Mesenchymal stem cell (in vitro differentiated cells and primary cell): Measurements from ENCODE around the gene LARGE1.

Experiments
- DNase-seq: peaks from one replicate; pipeline ENCODE4 v3.0.0-alpha.2; 2013
- H2AFZ ChIP-seq: one replicate; pipeline ENCODE4 v1.6.1; 2013; ENCODE audit warnings: low read depth, mild to moderate bottlenecking, control low read depth, inconsistent platforms, low read length, moderate library complexity
- H2AK5ac ChIP-seq: 2 replicates; pipeline ENCODE4 v1.6.1; 2013; ENCODE audit warnings: low read length, moderate library complexity, mild to moderate bottlenecking, inconsistent platforms; ENCODE audit not compliant: severe bottlenecking
- H2BK120ac ChIP-seq: one replicate; pipeline ENCODE4 v1.6.1; 2013; ENCODE audit warnings: low read depth, mild to moderate bottlenecking, inconsistent platforms, low read length, moderate library complexity
- H2BK12ac ChIP-seq, 2 experiments: one replicate each; pipeline ENCODE4 v1.6.1; 2013; ENCODE audit warnings: inconsistent platforms in 2 of 2, low read length in 2 of 2, mild to moderate bottlenecking in 2 of 2, moderate library complexity in 2 of 2, control low read depth in 1 of 2
- H2BK15ac ChIP-seq: one replicate; pipeline ENCODE4 v1.6.1; 2013; ENCODE audit warnings: mild to moderate bottlenecking, low read depth, inconsistent platforms; ENCODE audit not compliant: poor library complexity, severe bottlenecking
- H2BK5ac ChIP-seq: 2 replicates; pipeline ENCODE4 v1.6.1; 2013; ENCODE audit warnings: low read depth, mild to moderate bottlenecking, low read length, control low read depth, inconsistent platforms; ENCODE audit not compliant: poor library complexity, severe bottlenecking
- H3K14ac ChIP-seq, 2 experiments: one replicate each; pipeline ENCODE4 v1.6.1; 2013; ENCODE audit warnings: inconsistent platforms in 2 of 2, low read length in 2 of 2, control low read depth in 1 of 2, mild to moderate bottlenecking in 1 of 2, moderate library complexity in 1 of 2
- H3K18ac ChIP-seq, 2 experiments: one replicate each; pipeline ENCODE4 v1.6.1; 2013; ENCODE audit warnings: inconsistent platforms in 2 of 2, low read length in 2 of 2, control low read depth in 1 of 2, low read depth in 1 of 2, mild to moderate bottlenecking in 1 of 2
- H3K23ac ChIP-seq, 2 experiments: one replicate each; pipeline ENCODE4 v1.6.1; 2013; ENCODE audit warnings: inconsistent platforms in 2 of 2, low read length in 2 of 2, mild to moderate bottlenecking in 2 of 2, moderate library complexity in 2 of 2, control low read depth in 1 of 2
- H3K27ac ChIP-seq: 2 replicates; pipeline ENCODE4 v1.5.1; 2013; ENCODE audit warnings: mild to moderate bottlenecking, moderate library complexity, low read length, control low read depth, inconsistent platforms; ENCODE audit not compliant: poor library complexity, severe bottlenecking
- H3K27me3 ChIP-seq, 2 experiments: 2 replicates each; pipeline versions ENCODE4 v1.6.1 to v1.7.0; 2013; ENCODE audit warnings: low read length in 2 of 2, mild to moderate bottlenecking in 2 of 2, moderate library complexity in 2 of 2, control low read depth in 1 of 2, inconsistent platforms in 1 of 2; ENCODE audit not compliant: control insufficient read depth in 1 of 2, insufficient read depth in 1 of 2
- H3K36me3 ChIP-seq, 2 experiments: 2 replicates each; pipeline versions ENCODE4 v1.6.1 to v1.7.0; 2013; ENCODE audit warnings: low read length in 2 of 2, control low read depth in 1 of 2, inconsistent platforms in 1 of 2, low read depth in 1 of 2, mild to moderate bottlenecking in 1 of 2; ENCODE audit not compliant: insufficient read depth in 2 of 2, control insufficient read depth in 1 of 2
- H3K4ac ChIP-seq, 2 experiments: one replicate each; pipeline ENCODE4 v1.6.1; 2013; ENCODE audit warnings: inconsistent platforms in 2 of 2, low read length in 2 of 2, mild to moderate bottlenecking in 2 of 2, moderate library complexity in 2 of 2, control low read depth in 1 of 2, low read depth in 1 of 2
- H3K4me1 ChIP-seq: 2 replicates; pipeline ENCODE4 v1.6.1; 2013; ENCODE audit warnings: low read depth, low read length, control low read depth; ENCODE audit not compliant: control insufficient read depth, insufficient read depth
- H3K4me2 ChIP-seq: 2 replicates; pipeline ENCODE4 v1.6.1; 2013; ENCODE audit warnings: low read length, mild to moderate bottlenecking, inconsistent platforms; ENCODE audit not compliant: poor library complexity, severe bottlenecking
- H3K4me3 ChIP-seq, 2 experiments: 2 replicates each; pipeline versions ENCODE4 v1.5.1 to v1.7.0; 2013; ENCODE audit warnings: low read length in 2 of 2, mild to moderate bottlenecking in 2 of 2, control low read depth in 1 of 2, low read depth in 1 of 2; ENCODE audit not compliant: insufficient read depth in 1 of 2
- H3K79me1 ChIP-seq: replicated peaks from 2 replicates; pipeline ENCODE4 v1.6.1; 2013; ENCODE audit warnings: mild to moderate bottlenecking, control low read depth, low read length, inconsistent platforms; ENCODE audit not compliant: poor library complexity, severe bottlenecking
- H3K9ac ChIP-seq: 2 replicates; pipeline ENCODE4 v1.7.0; 2013; ENCODE audit warnings: mild to moderate bottlenecking, low read length, moderate library complexity
- H3K9me3 ChIP-seq: 2 replicates; pipeline ENCODE4 v1.7.0; 2013; ENCODE audit warnings: mild to moderate bottlenecking, low read length; ENCODE audit not compliant: control insufficient read depth
- H4K8ac ChIP-seq: one replicate; pipeline ENCODE4 v1.6.1; 2013; ENCODE audit warnings: inconsistent platforms, mild to moderate bottlenecking, low read length, moderate library complexity
- H4K91ac ChIP-seq: one replicate; pipeline ENCODE4 v1.6.1; 2013; ENCODE audit warnings: mild to moderate bottlenecking, low read length, inconsistent platforms
- WGBS: methylation state at CpG from one replicate; pipeline ENCODE4 v1.1.7; 2013; ENCODE audit warnings: mixed read lengths; 5-methylcytosine and 5-hydroxymethylcytosine counted together

LARGE1 gene

GRCh38 chr22:33314316-33314715 is 606.0 kb downstream of the LARGE1 start:
- no peaks in the 10 kb centered on the region for H3K4me1 ChIP-seq
- H3K23ac ChIP-seq = no peak overlapping the region

GRCh38 chr22:33303099-33303498 is 617.2 kb downstream of the LARGE1 start:
- Histone ChIP-seq H3K14ac (no peak overlapping the region), H3K9ac (no peak overlapping the region), H2AFZ (no peak overlapping the region), H3K79me1 (no peaks in the 10 kb centered on the region), H3K9me3 (no peaks in the 10 kb centered on the region), H3K36me3 (peaks cover 4 to 12% of the 10 kb centered on the region in 2 experiments), H3K18ac (no peak overlapping the region), H3K4me1 (peaks cover 26% of the 10 kb centered on the region), H4K91ac (no peak overlapping the region), H2AK5ac (peak overlapping the region; percentile 50), H2BK15ac (no peak overlapping the region), H3K23ac (no peak overlapping the region), H2BK120ac (no peak overlapping the region), H4K8ac (no peak overlapping the region), H2BK5ac (no peak overlapping the region), H3K4ac (no peak overlapping the region), H2BK12ac (no peak overlapping the region), H3K4me3 (no peak overlapping the region), H3K27ac (no peak overlapping the region), H3K27me3 (no peaks in the 10 kb centered on the region), H3K4me2 (no peak overlapping the region)
- no peak for DNase-seq
- WGBS = 85% methylated on average over 6 of the region's 9 CpGs

More at GRCh38 chr22:33314316-33314715, 606.0 kb downstream of the LARGE1 start:
- Histone ChIP-seq H3K9ac (no peak overlapping the region), H3K18ac (no peak overlapping the region), H3K4me3 (no peak overlapping the region), H3K27me3 (no peaks in the 10 kb centered on the region), H2BK15ac (no peak overlapping the region), H2BK5ac (no peak overlapping the region), H4K91ac (no peak overlapping the region), H2BK12ac (no peak overlapping the region), H4K8ac (no peak overlapping the region), H3K36me3 (peaks cover 8 to 45% of the 10 kb centered on the region in 2 experiments), H2AK5ac (no peak overlapping the region), H3K27ac (no peak overlapping the region), H3K9me3 (no peaks in the 10 kb centered on the region), H3K4me2 (no peak overlapping the region), H3K79me1 (no peaks in the 10 kb centered on the region), H2BK120ac (no peak overlapping the region), H2AFZ (no peak overlapping the region), H3K14ac (no peak overlapping the region), H3K4ac (no peak overlapping the region)
- WGBS = 71% methylated on average over 4 of the region's 5 CpGs
- DNase-seq = no peak

- WGBS = 81% methylated on average over 11 of the region's 11 CpGs
- no peak overlapping the region for H2BK120ac ChIP-seq
These were observed 617.7 kb downstream of the LARGE1 start for GRCh38 chr22:33302549-33302948.

GRCh38 chr22:33302049-33302545 is 618.2 kb downstream of the LARGE1 start:
- no peaks in the 10 kb centered on the region for H3K79me1 ChIP-seq
- no peak overlapping the region for H2BK5ac ChIP-seq
- H3K23ac ChIP-seq = no peak overlapping the region
- H3K14ac ChIP-seq = no peak overlapping the region
- no peak overlapping the region for H2AFZ ChIP-seq
- no peak overlapping the region for H3K4ac ChIP-seq
- peaks cover 4 to 14% of the 10 kb centered on the region in 2 experiments for H3K36me3 ChIP-seq
- peaks cover 28% of the 10 kb centered on the region for H3K4me1 ChIP-seq
- peak overlapping the region; percentile 17 for H3K9ac ChIP-seq
- peak; percentile 68 for DNase-seq
- no peak overlapping the region for H3K18ac ChIP-seq
- peak overlapping the region in 1 of 2 experiments; percentile 30 for H3K4me3 ChIP-seq
- no peak overlapping the region for H2AK5ac ChIP-seq
- H2BK12ac ChIP-seq = no peak overlapping the region
- H3K27ac ChIP-seq = no peak overlapping the region
- H2BK120ac ChIP-seq = no peak overlapping the region
- no peak overlapping the region for H2BK15ac ChIP-seq
- no peak overlapping the region for H4K8ac ChIP-seq
- H3K27me3 ChIP-seq = no peaks in the 10 kb centered on the region
- no peak overlapping the region for H4K91ac ChIP-seq
- 27% methylated on average over 10 of the region's 10 CpGs for WGBS
- H3K9me3 ChIP-seq = no peaks in the 10 kb centered on the region
- peak overlapping the region; percentile 10 for H3K4me2 ChIP-seq

More at GRCh38 chr22:33302549-33302948, 617.7 kb downstream of the LARGE1 start:
- Histone ChIP-seq H3K9ac (peak overlapping the region; percentile 17), H2BK5ac (no peak overlapping the region), H2AK5ac (no peak overlapping the region), H2BK15ac (no peak overlapping the region), H3K4ac (no peak overlapping the region), H3K4me3 (peak overlapping the region in 1 of 2 experiments; percentile 30), H2AFZ (no peak overlapping the region), H3K4me1 (peaks cover 28% of the 10 kb centered on the region), H3K27me3 (no peaks in the 10 kb centered on the region), H2BK12ac (no peak overlapping the region), H3K18ac (no peak overlapping the region), H3K36me3 (peaks cover 4 to 14% of the 10 kb centered on the region in 2 experiments), H4K91ac (no peak overlapping the region), H3K23ac (no peak overlapping the region), H3K79me1 (no peaks in the 10 kb centered on the region), H3K4me2 (peak overlapping the region; percentile 10), H3K14ac (no peak overlapping the region), H4K8ac (no peak overlapping the region), H3K27ac (no peak overlapping the region), H3K9me3 (no peaks in the 10 kb centered on the region)
- no peak for DNase-seq
